Activated effector memory CD4-positive, alpha-beta T cell treated with Interleukin-2 at 50 U/mL for 16 hours (primary cell): ENCODE data around the gene CHODL.

Experiments
- DNase-seq: peaks from one replicate; pipeline ENCODE4 v3.0.0-alpha.2; 2020

The CHODL gene, protein sequence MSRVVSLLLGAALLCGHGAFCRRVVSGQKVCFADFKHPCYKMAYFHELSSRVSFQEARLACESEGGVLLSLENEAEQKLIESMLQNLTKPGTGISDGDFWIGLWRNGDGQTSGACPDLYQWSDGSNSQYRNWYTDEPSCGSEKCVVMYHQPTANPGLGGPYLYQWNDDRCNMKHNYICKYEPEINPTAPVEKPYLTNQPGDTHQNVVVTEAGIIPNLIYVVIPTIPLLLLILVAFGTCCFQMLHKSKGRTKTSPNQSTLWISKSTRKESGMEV

DNA sequence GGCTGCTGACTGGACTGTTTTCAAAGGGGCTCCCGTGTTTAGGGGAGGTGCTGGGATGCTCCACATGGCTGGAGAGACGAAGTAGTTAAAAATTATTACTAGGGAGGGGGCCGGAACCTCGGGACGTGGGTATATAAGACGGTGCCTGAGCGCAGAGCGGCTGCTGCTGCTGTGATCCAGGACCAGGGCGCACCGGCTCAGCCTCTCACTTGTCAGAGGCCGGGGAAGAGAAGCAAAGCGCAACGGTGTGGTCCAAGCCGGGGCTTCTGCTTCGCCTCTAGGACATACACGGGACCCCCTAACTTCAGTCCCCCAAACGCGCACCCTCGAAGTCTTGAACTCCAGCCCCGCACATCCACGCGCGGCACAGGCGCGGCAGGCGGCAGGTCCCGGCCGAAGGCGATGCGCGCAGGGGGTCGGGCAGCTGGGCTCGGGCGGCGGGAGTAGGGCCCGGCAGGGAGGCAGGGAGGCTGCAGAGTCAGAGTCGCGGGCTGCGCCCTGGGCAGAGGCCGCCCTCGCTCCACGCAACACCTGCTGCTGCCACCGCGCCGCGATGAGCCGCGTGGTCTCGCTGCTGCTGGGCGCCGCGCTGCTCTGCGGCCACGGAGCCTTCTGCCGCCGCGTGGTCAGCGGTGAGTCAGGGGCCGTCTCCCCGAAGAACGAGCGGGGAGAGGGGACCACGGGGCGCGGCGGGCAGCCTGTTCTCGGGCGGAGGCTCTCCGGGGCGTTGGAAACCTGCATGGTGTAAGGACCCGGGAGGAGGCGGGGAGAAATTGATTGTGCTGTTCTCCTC, at the start of gene CHODL:
Gene CHODL (plus strand): TSS at position 163 of the 793 bp plus-strand sequence. CDS start 391 bp downstream, at position 554.
- no peak for DNase-seq

DNA sequence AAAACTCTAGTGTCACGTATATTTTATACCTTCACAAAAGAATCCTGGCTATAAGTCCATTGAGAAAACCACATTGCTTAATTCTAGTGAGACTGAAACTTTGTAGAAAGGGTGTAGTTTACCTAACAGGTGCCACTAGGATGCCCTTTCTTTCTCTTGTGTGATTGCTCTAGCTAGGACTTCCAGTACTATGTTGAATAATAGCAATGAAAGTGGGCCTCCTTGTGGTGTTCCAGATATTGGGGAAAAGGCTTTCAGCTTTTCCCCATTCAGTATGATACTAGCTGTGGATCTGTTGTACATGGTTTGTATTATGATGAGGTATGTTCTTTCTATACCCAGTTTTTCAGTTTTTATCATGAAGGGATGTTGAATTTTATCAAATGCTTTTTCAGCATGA, 39.7 kb upstream of the CHODL start:
- no peak for DNase-seq

DNA sequence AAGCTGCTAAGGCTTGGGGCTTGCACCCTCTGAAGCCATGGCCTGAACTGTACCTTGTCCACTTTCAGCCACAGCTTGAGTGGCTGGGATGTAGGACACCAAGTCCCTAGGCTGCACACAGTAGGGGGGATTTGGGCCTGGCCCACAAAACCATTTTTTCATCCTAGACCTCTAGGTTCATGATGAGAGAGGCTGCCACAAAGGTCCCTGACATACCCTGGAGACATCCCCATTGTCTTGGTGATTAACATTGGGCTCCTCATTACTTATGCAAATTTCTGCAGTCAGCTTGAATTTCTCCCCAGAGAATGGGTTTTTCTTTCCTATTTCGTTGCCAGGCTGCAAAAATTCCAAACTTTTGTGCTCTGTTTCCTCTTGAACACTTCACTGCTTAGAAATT, 26.3 kb upstream of the CHODL start:
- no peak for DNase-seq

DNA sequence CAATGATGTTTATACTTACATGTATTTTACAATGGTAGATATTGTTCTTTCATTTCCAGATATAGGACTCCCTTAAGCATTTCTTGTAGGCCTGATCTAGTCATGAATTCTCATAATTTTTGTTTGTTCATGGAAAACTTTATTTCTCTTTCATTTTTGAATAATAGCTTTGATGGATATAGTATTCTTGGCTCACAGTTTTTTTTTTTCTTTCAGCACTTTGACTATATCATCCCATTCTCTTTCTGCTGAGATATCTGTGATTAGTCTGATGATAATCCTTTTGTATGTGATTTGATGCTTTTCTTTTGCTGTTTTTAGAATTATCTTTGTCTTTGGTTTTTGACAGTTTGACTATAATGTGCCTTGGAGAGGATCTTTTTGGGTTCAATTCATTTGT, 24.1 kb upstream of the CHODL start:
- DNase-seq: no peak

DNA sequence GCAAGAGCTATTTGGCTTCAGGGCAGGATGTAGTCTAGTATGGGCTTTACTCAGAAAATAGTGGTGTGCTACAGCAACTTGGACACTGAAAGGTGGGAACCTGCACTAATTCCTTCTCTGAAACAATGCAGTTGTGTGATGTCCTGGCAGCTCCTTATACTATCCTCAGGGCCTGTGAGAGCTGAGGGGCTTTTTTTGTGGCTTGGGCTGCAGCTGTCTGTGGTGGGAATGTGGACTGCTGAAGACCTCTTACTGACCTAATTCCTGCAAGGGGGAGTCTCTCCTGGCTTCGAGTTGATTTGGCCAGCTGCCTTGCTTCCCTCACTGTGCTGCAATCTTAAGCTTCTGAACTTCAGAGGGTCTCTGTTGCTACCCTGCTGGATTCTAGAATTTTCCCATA, 22.3 kb upstream of the CHODL start:
- no peak for DNase-seq

DNA sequence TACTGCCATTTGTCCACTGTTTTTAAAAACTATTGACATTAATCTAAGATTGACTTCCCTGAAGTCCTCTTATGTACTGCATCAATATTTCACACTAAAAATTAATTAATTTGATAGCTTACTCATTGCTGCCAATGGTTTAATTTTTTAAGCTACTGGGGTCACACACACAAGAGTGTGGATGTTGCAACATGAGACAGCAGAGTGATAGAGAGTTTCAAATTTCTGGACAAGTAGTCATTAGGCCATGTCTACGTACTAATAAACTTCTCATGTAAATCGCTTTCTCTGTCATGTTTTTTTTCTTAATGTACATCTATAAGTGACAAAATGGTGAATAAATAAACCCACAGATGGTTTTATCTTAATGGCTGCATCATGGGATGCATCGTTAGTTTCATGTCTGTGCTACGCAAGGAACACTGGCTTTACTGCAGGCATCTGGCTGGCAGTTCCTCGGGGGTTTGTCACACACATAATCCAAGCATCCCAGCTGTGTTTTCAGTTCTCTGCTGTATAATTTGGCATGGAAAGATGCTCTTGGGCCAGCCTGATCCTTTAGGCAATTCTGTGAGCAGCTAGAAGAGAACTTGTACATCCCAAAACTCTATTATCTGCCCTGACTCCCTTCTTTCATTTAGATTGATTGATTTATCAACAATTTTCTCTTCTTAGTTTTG, 16.4 kb upstream of the CHODL start:
- DNase-seq: no peak

DNA sequence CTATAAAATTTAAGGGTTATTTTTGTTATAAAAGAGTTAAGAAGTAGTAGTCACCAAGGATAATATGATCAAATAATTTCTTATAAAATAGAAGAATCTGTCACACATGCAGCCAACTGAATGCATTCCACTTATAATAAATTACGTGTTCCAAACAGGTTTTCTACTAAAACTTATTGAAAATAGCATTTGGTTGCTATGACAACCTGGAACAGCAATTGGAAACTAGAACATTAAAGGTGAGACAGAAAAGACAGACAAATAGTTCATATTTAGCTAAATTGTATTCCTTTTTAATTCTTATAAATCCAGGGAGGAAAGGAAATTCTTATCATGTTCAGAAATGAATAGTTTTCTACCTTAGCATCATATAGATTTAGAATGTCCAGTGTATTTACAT, 9.1 kb upstream of the CHODL start:
- DNase-seq: no peak

DNA sequence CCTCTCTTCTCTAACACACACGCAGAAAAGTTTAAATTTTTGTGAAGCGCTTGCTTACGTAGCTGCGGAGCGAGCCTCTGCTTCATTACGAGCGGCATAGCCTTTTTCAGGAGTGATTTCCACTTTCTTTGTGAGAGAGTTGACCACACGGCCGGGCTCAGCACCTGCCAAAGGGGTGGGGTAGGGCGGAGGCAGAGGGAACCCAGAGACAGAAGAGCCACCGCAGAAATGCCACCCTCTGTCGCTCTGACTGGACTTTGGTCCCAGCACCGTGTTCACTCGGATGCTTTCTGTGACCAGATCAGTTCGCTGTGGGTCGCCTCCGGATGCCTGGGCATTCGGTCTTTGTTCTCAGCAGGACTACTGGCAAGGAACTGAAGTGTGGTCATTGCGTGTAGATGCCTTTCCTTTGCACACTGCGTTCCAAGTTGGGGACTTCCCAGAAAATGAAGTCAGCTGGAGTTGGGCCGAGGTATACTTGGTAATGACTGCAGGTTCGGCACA, 883 bp downstream of the CHODL start:
- no peak for DNase-seq

DNA sequence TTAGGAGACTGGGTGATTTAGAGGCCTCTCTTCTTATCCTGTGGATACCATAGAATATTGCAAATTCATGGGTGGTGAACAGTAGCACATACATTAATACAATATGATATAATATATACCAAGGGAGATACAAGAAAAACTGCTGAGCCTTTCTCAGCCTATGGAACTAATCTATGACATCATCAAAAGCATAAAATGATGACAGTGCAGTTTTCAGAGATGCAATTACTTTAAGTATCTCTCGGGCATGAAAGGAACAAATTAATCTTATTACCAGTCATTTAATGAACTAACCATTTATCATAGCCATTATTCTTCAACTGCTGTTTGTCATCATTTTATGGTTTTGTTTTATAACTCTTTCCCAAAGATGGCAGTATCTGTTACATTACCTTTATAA, 3.5 kb downstream of the CHODL start:
- DNase-seq: no peak

DNA sequence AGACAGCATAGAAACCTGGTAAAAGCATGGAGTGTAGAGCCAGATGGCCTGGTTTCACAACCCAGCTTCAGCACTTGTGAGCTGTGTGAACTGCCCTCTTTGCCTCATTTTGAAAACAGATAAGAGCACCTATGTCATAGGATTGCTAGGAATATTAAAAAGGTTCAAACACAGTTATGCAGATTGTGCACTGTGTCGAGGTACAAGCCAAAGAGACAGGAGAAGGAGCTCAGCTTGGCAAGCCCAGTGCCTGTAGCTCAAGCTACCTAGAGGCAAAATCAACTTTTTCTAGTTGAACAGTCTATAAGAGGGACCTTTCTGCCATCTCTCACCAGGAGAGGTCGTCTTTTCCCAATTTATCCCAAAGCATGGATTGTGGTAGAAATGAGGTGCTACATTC, 5.0 kb downstream of the CHODL start:
- DNase-seq: no peak

DNA sequence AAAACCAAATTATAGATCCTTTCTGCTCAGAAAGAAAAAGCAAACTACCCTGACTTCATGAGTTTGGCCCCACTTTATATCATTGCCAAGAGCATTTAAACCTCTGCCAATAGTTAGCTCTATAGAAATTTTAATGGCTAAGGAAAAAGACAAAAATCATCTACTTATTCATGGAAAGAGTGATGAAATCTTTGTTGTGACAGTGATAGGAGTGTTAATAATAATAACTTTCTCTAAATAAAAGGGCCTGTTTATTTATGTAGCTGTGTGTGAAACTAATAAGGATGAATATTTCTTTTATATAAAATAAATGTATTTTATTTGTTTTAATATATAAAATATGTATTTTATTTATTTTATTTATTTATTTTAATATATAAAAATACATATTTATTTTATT, 6.4 kb downstream of the CHODL start:
- DNase-seq: no peak

DNA sequence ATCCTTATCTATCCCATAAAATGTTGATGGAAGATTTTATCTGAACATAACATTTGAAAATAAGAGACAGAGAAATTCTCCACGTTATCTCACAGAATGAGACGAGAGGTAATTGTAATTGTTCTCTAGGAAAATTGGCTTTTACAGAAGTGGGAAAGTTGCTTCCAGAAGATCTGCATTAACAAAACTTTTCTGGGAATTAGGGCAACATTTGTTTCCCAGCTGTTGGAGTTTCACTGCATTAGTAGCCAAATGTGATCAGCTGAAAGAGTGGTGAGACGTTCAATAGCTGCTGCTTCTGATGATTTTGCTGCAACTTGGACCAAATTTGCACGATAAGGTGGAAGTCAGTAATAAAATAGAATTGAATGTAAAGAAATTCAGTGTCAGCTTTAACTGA, 7.6 kb downstream of the CHODL start:
- DNase-seq: no peak

DNA sequence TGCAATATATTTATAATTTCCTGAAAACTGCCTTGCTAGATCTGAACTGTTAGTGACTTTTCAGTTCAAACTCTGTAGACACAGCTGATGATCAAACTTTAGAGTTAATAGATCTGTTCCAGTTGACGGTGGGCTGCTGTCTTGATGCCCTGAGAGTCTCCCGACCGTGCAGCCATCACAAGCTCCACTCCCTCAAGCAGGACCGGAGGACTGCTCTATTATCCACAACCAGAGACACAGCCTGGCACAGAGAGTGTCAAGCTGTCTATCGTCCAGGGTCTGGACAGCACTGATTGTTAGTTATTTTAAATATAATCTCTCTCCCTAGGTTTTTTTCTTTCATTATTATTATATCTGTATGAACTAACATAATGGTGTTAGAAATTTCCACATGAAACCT, 8.0 kb downstream of the CHODL start:
- DNase-seq: no peak

DNA sequence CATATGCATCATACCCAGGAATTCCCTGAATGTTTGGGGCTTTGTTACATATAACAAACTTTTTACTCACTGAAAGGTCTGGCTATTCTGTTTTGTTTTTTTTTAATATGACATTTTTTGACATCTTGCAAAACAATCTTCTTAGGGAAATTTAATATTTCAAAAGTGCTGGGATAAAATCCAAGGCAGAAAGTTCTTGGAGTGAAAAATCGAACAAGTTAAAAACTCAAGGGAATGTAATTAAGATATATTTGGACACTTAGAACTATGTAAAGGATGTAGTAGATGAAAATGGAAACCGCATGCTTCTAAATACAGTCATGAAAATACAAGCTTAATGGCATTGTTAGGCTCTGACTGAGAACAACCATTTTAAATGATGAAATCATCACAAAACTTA, 8.6 kb downstream of the CHODL start:
- no peak for DNase-seq

DNA sequence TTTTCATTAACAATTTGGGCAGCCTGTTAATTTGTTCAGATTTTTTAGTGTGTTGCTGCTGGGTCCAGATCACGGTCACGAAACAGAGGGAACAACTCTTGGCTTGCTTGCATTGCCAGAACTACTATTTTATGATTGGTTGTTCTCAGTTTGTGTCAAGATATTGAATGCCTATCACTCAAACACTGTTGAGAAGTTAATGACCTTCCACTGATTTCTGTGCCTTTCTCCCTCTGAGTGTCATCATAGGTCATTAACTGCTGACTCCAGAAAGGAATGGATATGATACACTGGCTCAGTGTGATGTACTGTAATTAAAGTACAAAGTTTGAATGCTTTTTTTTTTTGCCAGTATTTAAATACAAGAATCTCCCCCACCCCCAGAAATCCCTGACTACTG, 9.2 kb downstream of the CHODL start:
- no peak for DNase-seq

DNA sequence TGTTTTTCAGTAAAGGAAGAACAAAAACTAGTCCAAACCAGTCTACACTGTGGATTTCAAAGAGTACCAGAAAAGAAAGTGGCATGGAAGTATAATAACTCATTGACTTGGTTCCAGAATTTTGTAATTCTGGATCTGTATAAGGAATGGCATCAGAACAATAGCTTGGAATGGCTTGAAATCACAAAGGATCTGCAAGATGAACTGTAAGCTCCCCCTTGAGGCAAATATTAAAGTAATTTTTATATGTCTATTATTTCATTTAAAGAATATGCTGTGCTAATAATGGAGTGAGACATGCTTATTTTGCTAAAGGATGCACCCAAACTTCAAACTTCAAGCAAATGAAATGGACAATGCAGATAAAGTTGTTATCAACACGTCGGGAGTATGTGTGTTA, 21.3 kb downstream of the CHODL start:
- no peak for DNase-seq

DNA sequence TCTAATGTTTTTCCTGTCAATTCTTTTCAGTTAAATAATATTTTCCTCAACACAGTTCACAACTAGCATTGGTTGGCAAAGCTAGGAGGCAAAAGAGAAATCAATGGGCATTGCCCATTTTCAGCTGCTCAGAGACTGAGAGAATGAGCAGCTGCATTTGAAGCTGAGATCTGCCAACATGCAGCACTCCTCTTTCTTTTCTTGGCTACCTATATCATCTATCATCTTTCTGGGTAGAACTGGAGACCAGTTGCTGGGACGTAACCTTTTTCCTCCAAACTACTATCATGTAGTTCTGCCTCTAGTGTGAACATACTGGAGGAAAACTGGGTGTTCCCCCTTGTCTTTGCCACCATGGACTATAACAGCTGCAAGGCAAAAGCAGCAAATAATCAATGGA, 22.9 kb downstream of the CHODL start:
- DNase-seq: no peak

DNA sequence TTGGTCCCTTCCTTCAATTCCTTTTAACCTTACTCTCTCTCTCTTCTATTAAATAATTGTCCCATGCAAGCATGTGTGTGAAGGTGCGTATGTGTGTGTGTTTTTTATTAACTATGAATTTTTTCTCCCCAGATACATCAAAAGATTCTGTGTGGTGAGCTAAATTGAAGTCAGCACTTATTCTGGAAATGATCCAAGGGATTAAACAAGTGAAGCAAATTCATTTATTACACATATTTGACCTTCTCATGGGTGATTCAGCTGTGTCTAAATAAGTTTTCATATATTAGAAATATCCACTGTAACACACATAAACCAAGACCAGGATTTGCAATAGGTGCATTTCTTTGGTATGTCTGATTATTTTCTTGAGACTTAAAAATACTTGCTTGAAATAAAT, 24.3 kb downstream of the CHODL start:
- no peak for DNase-seq

DNA sequence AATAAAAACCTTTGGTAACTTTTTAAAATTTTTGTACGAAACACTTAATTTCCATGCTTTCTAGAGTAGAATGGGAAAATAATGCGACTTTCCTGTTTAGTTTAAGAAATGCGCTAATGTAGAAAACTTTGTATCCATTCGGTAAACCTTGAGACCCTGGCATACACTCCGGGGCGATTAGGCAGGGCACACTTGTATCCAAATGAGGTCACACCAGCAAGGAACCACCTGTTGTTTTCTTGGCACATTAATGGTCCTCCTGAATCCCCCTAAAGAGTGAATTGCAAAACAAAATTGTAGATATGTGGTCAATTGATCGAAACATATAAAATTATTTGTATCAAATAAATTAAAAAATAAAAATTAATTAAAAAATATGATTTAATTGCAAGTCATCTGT, 25.2 kb downstream of the CHODL start:
- DNase-seq: no peak

DNA sequence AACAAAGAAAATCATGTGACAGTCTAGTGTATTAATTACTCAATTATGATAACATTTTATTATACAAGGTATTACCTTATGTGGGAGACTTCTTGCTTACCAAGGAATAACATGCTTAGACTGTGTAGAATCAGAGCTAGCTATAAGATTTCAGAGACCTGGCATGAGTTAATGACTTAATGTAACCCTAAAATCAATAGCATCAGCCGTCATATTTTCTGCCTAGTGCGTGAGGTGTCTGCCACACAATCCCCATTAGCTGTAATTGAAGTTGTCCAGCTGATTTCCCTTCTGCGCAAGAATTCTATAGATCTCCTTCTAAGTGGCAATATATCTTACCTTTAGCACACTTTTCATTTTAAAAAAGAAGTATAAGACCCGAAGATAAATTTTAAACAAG, 28.8 kb downstream of the CHODL start:
- DNase-seq: no peak

DNA sequence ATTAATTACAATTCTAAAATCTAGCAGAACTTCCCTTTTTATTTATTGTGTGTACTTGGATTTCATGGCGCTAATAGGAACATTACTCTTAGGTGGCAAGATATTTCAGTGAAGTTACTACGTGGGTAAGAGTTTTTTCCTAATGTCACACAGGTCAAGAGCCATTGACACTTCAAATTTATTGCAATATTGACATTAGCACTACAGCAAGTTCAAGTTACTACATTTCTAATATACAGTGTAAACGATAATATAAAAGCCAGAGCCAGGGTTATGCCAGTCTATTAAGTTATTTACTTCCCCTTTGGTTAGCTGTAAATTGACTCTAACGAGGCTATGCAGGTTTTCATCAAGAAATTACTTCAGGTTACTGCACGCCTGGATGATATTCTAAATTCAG, 29.7 kb downstream of the CHODL start:
- DNase-seq: no peak

DNA sequence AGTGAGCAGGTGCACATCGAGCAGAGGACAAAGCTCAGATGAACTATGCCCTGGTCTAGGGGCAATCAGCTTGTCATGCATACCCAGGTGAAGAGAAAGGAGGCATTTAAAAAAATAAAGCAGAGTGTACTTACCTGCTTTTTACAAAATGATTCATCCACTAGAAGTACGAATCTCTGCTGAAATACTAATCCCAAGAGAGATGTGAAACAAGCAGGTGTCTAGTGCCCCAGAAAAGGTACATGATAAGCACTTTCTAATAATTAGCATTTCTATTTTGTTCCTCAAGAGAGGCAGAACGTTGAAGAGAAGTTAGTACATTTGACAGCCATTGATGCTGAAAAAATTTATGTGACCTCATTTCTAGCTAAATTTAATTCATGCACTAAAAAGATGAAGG, 31.1 kb downstream of the CHODL start:
- no peak for DNase-seq

DNA sequence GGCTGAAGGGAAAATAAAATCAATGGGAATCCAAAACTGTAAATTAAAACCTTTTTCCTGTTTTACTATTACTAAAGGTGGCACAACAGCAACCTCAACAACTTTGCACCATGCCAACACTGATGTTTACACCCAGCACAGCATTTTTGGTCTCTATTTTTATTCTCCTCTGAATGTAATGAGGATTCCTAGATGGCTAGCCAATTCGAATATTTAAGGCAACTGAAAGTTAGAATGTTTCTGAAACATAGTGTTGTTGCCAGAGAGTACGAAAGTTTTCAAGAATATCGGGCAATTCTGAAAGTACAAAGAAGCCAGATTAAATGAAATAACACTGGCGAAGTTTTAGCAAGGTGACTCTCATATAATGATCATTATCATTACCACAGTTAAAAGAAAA, 40.7 kb downstream of the CHODL start:
- no peak for DNase-seq

DNA sequence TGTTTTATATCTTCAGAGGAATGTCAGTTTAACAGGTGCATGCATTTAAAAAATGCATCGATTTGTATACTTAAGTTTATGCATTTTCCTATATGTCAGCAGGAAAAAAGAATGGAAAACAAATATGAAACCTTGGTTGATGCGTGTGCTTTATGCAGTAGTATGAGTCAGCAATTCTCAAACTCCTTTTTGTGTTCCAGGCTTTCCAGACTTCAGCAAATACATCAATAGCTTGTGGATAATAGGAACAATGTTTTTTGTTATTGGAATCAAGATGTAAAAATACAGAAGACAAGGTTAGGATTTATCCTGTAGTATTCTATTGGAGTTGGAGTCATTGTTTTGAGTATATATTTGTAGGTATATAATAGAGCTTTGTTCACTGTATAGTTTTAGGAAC, 45.2 kb downstream of the CHODL start:
- DNase-seq: no peak
